PC-9 (cell line): ENCODE data around the gene ELMO1.

ENCODE experiments used
- EZH2 ChIP-seq: fragments of 200-600 bp; sonication (generic); IDR thresholded peaks from 2 replicates; pipeline ENCODE4 v1.8.0; 2017; ENCODE audit warnings: antibody characterized with exemption, low read depth
- TF ChIP-seq, protein P1 (sequence below): fragments of 200-600 bp; sonication (generic); conservative IDR thresholded peaks from 2 replicates; pipeline ENCODE4 v1.6.1; 2017; ENCODE audit warnings: mixed run types, antibody characterized with exemption, mild to moderate bottlenecking, moderate library complexity

DNA sequence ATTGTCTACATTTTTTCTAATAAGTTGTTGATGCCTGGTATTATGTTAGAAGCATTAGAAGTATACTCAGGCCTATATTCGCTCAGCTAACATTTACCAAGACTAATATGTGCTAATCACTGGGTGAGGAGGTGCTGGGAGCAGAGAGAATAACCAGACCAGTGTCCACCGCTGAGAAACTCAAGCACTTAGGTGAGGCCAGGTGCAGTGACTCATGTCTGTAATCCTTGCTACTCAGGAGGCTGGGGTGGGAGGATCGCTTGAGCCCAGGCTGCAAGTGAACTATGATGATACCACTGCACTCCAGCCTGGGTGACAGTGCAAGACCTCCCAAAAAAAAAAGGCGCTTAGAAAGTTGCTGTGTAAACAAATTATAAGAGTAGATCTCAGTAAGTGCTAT lies 542.2 kb downstream of the ELMO1 start:
- TF ChIP-seq, protein P1, sequence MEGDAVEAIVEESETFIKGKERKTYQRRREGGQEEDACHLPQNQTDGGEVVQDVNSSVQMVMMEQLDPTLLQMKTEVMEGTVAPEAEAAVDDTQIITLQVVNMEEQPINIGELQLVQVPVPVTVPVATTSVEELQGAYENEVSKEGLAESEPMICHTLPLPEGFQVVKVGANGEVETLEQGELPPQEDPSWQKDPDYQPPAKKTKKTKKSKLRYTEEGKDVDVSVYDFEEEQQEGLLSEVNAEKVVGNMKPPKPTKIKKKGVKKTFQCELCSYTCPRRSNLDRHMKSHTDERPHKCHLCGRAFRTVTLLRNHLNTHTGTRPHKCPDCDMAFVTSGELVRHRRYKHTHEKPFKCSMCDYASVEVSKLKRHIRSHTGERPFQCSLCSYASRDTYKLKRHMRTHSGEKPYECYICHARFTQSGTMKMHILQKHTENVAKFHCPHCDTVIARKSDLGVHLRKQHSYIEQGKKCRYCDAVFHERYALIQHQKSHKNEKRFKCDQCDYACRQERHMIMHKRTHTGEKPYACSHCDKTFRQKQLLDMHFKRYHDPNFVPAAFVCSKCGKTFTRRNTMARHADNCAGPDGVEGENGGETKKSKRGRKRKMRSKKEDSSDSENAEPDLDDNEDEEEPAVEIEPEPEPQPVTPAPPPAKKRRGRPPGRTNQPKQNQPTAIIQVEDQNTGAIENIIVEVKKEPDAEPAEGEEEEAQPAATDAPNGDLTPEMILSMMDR, result no peak
- TF ChIP-seq EZH2, result no peak
